ENCODE data around the gene PDHB.

PDHB gene

GRCh38 chr3:58463181-58463941 is 29.7 kb upstream of the PDHB start:
- Histone ChIP-seq H3K9ac (no peak overlapping the region), H3K36me3 (ENCODE audit: control insufficient read depth, insufficient read depth, low read length) (no peaks in the 10 kb centered on the region)

GRCh38 chr3:58462829-58463180 is 29.2 kb upstream of the PDHB start:
- Histone ChIP-seq H3K36me3 (ENCODE audit: control insufficient read depth, insufficient read depth, low read length) (no peaks in the 10 kb centered on the region), H2AFZ (no peak overlapping the region), H3K79me2 (no peaks in the 10 kb centered on the region), H3K4me2 (ENCODE audit: low read length) (no peak overlapping the region), H3K4me1 (no peaks in the 10 kb centered on the region), H3K9me3 (ENCODE audit: control insufficient read depth, low read length) (no peaks in the 10 kb centered on the region), H3K9ac (no peak overlapping the region), H3K4me3 (ENCODE audit: low read depth, low read length) (no peak overlapping the region), H3K27me3 (ENCODE audit: control insufficient read depth, insufficient read depth, low read length) (no peaks in the 10 kb centered on the region), H3K27ac (no peak overlapping the region)
- no peak for TF ChIP-seq CTCF (IDR thresholded peaks at IDR 0.05)

More at GRCh38 chr3:58463181-58463941, 29.7 kb upstream of the PDHB start:
- no peaks in the 10 kb centered on the region for H3K27me3 ChIP-seq (ENCODE audit: control insufficient read depth, insufficient read depth, low read length)
- H3K4me3 ChIP-seq (ENCODE audit: low read depth, low read length), result no peak overlapping the region
- H3K79me2 ChIP-seq, result no peaks in the 10 kb centered on the region
- H3K4me1 ChIP-seq, result no peaks in the 10 kb centered on the region
- peak overlapping the region; percentile 66 for H3K4me2 ChIP-seq (ENCODE audit: low read length)
- peak; percentile 84 for TF ChIP-seq CTCF (IDR thresholded peaks at IDR 0.05)
- peak overlapping the region; percentile 73 for H2AFZ ChIP-seq
- no peaks in the 10 kb centered on the region for H3K9me3 ChIP-seq (ENCODE audit: control insufficient read depth, low read length)
- H3K27ac ChIP-seq, result no peak overlapping the region

GRCh38 chr3:58459160-58459559 is 25.5 kb upstream of the PDHB start:
- Histone ChIP-seq H3K4me2 (ENCODE audit: low read length) (no peak overlapping the region), H3K79me2 (no peaks in the 10 kb centered on the region), H3K27me3 (ENCODE audit: control insufficient read depth, insufficient read depth, low read length) (no peaks in the 10 kb centered on the region), H3K9me3 (ENCODE audit: control insufficient read depth, low read length) (no peaks in the 10 kb centered on the region), H3K4me1 (no peaks in the 10 kb centered on the region), H3K36me3 (ENCODE audit: control insufficient read depth, insufficient read depth, low read length) (no peaks in the 10 kb centered on the region), H3K4me3 (ENCODE audit: low read depth, low read length) (no peak overlapping the region), H3K27ac (no peak overlapping the region), H2AFZ (no peak overlapping the region), H3K9ac (no peak overlapping the region)
- TF ChIP-seq CTCF (IDR thresholded peaks at IDR 0.05), result no peak

- H3K9me3 ChIP-seq (ENCODE audit: control insufficient read depth, low read length), result no peaks in the 10 kb centered on the region
- no peak for TF ChIP-seq CTCF (IDR thresholded peaks at IDR 0.05)
- H2AFZ ChIP-seq, result no peak overlapping the region
- H3K9ac ChIP-seq, result no peak overlapping the region
- no peak overlapping the region for H3K4me3 ChIP-seq (ENCODE audit: low read depth, low read length)
- H3K36me3 ChIP-seq (ENCODE audit: control insufficient read depth, insufficient read depth, low read length), result no peaks in the 10 kb centered on the region
- H3K4me1 ChIP-seq, result no peaks in the 10 kb centered on the region
- no peaks in the 10 kb centered on the region for H3K27me3 ChIP-seq (ENCODE audit: control insufficient read depth, insufficient read depth, low read length)
- H3K27ac ChIP-seq, result no peak overlapping the region
- H3K4me2 ChIP-seq (ENCODE audit: low read length), result no peak overlapping the region
- no peaks in the 10 kb centered on the region for H3K79me2 ChIP-seq
Observed at GRCh38 chr3:58452176-58452575, 18.5 kb upstream of the PDHB start.

Data from parathyroid adenoma (tissue), 2 donors.